ENCODE results near the gene NOS3.

NOS3 gene

GRCh38 chr7:151017953-151018420, 27.2 kb downstream of the NOS3 start:
- DNase-seq (ENCODE audit: insufficient read length, low spot score), result peak; percentile 84
- no peak for FAIRE-seq

DNA sequence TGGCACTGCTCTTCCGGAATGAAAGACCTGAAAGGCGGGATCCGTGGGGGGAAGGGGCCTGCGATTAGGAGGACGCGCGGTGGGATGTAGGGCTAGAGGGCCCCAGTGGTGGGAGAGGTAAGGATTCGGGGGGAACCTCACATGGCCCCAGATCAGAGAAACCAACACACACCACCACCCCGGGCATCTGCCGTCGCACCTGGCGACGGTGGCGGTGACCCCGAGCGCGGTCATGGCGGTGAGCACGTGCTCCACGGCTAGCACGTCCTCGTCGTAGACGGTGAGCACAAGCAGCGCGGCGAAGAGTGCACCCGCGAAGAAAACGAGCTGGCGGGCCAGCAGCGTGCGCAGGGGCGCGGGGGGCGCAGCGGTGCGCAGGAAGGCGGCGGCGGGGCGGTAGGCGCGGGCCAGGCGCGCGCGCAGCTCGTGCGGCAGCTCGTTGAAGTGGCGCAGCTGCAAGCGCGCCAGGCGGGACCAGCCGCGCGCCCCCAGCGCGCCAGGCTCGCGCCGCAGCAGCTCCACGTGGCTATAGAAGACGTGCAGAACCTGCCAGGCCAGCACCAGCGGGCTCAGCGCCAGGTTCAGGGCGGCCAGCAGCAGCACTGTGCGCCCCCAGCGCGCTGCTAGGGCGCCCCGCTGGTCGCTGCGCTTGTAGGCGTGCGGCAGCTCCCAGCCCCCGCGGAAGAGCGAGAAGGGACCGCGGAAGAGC, 27.8 kb downstream of the NOS3 start:
- TF ChIP-seq, protein P1, sequence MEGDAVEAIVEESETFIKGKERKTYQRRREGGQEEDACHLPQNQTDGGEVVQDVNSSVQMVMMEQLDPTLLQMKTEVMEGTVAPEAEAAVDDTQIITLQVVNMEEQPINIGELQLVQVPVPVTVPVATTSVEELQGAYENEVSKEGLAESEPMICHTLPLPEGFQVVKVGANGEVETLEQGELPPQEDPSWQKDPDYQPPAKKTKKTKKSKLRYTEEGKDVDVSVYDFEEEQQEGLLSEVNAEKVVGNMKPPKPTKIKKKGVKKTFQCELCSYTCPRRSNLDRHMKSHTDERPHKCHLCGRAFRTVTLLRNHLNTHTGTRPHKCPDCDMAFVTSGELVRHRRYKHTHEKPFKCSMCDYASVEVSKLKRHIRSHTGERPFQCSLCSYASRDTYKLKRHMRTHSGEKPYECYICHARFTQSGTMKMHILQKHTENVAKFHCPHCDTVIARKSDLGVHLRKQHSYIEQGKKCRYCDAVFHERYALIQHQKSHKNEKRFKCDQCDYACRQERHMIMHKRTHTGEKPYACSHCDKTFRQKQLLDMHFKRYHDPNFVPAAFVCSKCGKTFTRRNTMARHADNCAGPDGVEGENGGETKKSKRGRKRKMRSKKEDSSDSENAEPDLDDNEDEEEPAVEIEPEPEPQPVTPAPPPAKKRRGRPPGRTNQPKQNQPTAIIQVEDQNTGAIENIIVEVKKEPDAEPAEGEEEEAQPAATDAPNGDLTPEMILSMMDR (IDR thresholded peaks at IDR 0.05; ENCODE audit: insufficient read depth, missing control alignments), result no peak
- FAIRE-seq (no peak), DNase-seq (ENCODE audit: insufficient read length, low spot score) (no peak)

More at GRCh38 chr7:151017953-151018420, 27.2 kb downstream of the NOS3 start:
- TF ChIP-seq, protein P1 (IDR thresholded peaks at IDR 0.05; ENCODE audit: insufficient read depth, missing control alignments), result peak; percentile 75

- TF ChIP-seq, protein P1 (IDR thresholded peaks at IDR 0.05; ENCODE audit: insufficient read depth, missing control alignments), result no peak
- no peak for DNase-seq (ENCODE audit: insufficient read length, low spot score)
- no peak for FAIRE-seq
Measured at GRCh38 chr7:151019130-151019447, 28.3 kb downstream of the NOS3 start.

- TF ChIP-seq, protein P1 (IDR thresholded peaks at IDR 0.05; ENCODE audit: insufficient read depth, missing control alignments), result no peak
- DNase-seq (ENCODE audit: insufficient read length, low spot score) (no peak), FAIRE-seq (no peak)
Measured at GRCh38 chr7:151020231-151020630, 29.4 kb downstream of the NOS3 start.

- no peak for DNase-seq (ENCODE audit: insufficient read length, low spot score)
- TF ChIP-seq, protein P1 (IDR thresholded peaks at IDR 0.05; ENCODE audit: insufficient read depth, missing control alignments), result no peak
- FAIRE-seq, result no peak
Measured at GRCh38 chr7:151023232-151023631, 32.4 kb downstream of the NOS3 start.

DNA sequence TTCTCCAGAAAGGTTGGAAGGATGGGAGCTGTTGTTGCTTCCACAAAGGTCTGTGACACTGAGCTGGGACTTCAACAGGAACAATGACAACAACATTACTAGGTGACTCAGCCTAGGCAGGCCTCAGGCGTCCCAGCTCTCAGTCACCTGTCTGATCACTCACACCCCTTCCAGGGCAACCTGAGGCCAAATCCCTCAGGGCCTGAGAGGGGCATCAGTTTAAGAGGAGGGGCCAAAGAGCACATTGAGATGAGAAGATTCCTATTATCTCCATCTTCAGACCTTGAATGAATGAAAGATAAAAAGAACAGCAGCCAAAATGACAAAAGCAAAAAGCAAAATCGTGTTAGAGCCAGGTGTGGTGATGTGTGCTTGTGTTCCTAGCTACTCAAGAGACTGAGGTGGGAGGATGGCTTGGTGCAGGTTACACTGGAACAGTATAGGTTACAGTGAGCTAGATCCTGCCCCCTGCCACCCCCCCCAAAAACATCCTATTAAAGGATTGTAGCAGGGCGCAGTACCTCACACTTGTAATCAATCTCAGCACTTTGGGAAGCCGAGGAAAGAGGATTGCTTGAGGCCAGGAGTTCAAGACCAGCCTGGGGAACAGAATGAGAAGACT, 33.7 kb downstream of the NOS3 start, which contains the start of gene ATG9B:
TSS of gene ATG9B (minus strand) at position 60 of the 622 bp plus-strand sequence. CDS start 71 bp downstream, outside the sequence.
- TF ChIP-seq, protein P1 (IDR thresholded peaks at IDR 0.05; ENCODE audit: insufficient read depth, missing control alignments), result no peak
- DNase-seq (ENCODE audit: insufficient read length, low spot score) (no peak), FAIRE-seq (no peak)
